Retina (tissue), 1 donor: ENCODE data around the gene SOCS1.
"Not testable (repeated sequence)": the region's sequence is repeated elsewhere in the genome, so short reads cannot be mapped to it uniquely, and the experiment has no call there.

ENCODE experiments used
- DNase-seq: peaks from one replicate; pipeline ENCODE4 v3.0.0-alpha.2; 2016

SOCS1 gene, protein sequence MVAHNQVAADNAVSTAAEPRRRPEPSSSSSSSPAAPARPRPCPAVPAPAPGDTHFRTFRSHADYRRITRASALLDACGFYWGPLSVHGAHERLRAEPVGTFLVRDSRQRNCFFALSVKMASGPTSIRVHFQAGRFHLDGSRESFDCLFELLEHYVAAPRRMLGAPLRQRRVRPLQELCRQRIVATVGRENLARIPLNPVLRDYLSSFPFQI

GRCh38 chr16:11255737-11256660, at the start of gene SOCS1:
Gene SOCS1 (minus strand): TSS chr16:11256204. CDS start chr16:11255478, 726 bp downstream.
- peak; percentile 90 for DNase-seq

- no peak for DNase-seq
Measured at GRCh38 chr16:11303405-11304138, 47.6 kb upstream of the SOCS1 start.

DNA sequence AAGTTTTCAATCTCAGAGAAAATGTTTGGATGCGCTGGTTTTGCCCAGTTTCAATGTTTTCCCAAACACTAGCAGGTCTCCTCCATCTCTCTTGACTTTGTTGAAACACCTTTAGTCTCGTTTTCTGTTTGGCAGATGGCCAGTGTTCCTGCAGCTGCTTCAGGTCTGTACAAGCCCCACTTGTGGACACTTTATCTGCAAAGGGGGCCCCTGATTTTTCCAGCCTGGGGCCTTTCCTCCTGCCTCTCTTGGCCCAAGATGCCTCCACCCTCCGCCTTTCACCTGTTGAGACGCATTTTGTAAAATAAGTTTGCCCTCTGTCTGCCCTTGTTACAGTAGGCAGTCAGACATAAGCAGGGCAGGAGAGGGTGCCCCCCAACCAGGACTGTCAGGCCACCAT, 47.0 kb upstream of the SOCS1 start:
- DNase-seq = no peak

- no peak for DNase-seq
Measured at GRCh38 chr16:11301645-11302501, 45.9 kb upstream of the SOCS1 start.

- DNase-seq = no peak
Measured at GRCh38 chr16:11300560-11300892, 44.5 kb upstream of the SOCS1 start.

- DNase-seq = no peak
Measured at GRCh38 chr16:11299865-11300559, 44.0 kb upstream of the SOCS1 start.

- DNase-seq = not testable (repeated sequence)
Measured at GRCh38 chr16:11298950-11299547, 43.0 kb upstream of the SOCS1 start.

- no peak for DNase-seq
Measured at GRCh38 chr16:11298143-11298900, 42.3 kb upstream of the SOCS1 start.

DNA sequence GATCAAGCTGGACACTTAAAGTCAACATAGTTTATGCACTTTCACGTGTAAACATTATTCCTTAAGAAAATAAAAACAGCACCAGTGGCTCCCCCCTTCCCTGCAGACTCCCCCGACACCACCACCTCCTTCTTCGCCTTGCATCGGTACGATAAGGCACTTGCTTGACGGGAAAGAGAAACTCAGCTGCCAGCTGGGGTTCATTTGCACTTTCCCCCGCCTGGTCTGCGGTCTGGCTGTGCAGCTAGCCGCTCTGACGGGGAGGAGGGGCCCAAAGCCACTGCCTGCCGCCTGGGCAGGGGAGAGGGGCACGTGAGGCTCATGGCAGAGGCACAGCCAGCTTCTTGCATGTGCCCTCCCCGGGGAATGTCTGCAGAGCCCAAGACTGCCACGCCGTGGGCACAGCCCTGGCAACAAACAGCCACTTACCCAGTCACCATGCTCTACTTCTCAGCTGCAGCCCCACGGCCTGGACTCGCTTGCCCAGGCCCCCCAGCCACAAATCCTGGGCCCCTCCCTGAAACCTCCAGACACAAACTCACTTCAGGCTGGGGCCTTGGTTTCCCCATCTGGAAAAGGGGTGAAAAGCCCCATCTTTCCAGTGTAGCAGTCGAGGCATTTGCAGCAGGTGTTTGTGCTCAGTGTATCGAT, 41.6 kb upstream of the SOCS1 start:
- DNase-seq = peak; percentile 69

DNA sequence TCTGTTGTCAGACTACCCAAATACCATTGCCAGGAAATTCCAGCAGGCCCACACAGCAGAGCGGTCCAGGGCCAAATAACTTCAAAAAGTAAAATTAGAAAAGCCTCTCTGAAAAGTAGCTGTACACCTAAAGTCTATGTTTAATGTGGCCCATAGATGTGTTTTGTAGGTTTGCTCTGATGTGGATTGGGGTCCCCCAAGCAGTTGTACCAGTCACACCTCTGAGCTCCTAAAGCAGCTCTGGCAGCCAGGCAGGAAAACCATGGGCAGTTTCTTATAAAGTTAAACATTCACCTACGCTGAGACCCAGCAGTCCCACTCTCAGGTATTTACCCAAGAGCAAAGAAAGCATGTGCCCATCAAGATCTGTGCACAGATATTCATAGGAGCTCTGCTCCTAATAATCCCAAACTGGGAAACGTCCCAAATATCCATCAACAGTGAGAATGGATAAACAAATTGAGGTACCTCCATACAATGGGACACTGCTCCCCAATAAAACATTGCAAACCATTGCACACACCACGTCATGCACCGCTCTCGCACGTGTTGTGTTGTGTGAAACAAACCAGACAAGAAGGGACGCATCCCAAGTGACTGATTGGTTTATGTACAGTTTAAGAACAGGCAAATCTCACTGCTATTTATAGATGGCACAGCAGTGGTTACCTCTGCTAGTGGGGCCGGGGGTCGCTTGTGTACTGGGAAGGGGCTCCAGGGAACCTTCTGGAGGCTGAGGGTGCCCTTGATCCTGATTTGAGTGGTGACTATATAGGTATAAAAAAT, 40.9 kb upstream of the SOCS1 start:
- DNase-seq = no peak

- DNase-seq = no peak
Measured at GRCh38 chr16:11296351-11296705, 40.3 kb upstream of the SOCS1 start.

DNA sequence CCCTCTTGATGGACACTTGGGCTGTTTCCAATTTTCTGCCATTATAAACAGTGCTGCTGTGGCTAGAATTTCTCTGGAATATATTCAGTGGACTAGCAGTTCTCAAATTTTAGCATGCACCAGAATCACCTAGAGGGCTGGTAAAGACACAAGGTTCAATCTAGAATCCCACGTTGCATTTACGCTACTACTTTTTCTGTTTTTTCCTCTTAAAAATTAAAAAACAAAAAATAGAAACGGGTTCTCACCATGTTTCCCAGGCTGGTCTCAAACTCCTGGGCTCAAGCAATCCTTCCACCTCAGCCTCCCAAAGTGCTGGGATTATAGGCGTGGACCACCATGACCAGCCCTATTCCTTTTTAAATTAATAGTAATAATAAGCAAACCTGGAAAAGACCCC, 39.7 kb upstream of the SOCS1 start:
- DNase-seq = no peak

- no peak for DNase-seq
Measured at GRCh38 chr16:11292076-11292748, 36.2 kb upstream of the SOCS1 start.

- peak; percentile 36 for DNase-seq
Measured at GRCh38 chr16:11291091-11291703, 35.2 kb upstream of the SOCS1 start.

- DNase-seq = no peak
Measured at GRCh38 chr16:11290102-11290893, 34.3 kb upstream of the SOCS1 start.

GRCh38 chr16:11289696-11290095, 33.7 kb upstream of the SOCS1 start:
- not testable (repeated sequence) for DNase-seq

GRCh38 chr16:11289202-11289601, 33.2 kb upstream of the SOCS1 start:
- DNase-seq = no peak

DNA sequence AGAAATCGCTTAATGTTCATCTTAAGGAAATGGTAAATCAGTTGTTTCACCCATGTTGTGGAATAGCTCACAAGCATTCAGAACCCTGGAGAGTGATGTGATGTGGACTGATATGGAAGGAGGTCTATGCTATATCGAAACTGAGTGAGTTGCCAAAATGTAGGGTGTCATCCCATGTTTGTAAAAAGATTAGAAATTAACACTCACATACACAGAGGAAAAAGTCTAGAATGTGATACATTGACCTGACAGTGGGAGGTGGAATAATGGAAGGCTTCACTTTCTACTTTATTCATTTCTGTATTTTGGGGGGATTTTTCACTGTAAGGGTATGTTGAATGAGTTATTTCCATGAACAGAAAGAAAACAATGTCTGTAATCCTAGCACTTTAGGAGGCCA, 29.8 kb upstream of the SOCS1 start:
- DNase-seq = no peak
